Stimulated activated naive CD8-positive, alpha-beta T cell treated with anti-CD3 and anti-CD28 coated beads, Interleukin-15, Interleukin-2, amounts not matched to agents 100 ng/mL and 50 ng/mL, for 24 hours (primary cell): ENCODE data around the gene CORO2B.
"Not testable (repeated sequence)": the region's sequence is repeated elsewhere in the genome, so short reads cannot be mapped to it uniquely, and the experiment has no call there.

Experiments used
- H3K27ac Mint-ChIP-seq: one replicate; pipeline ENCODE4 v1.8.0; 2021; ENCODE audit warnings: mild to moderate bottlenecking, mixed read lengths
- H3K27me3 Mint-ChIP-seq: one replicate; pipeline ENCODE4 v1.8.0; 2021; ENCODE audit warnings: mixed read lengths
- H3K36me3 Mint-ChIP-seq: one replicate; pipeline ENCODE4 v1.8.0; 2021; ENCODE audit warnings: low read depth, mixed read lengths
- H3K4me1 Mint-ChIP-seq: one replicate; pipeline ENCODE4 v1.8.0; 2021; ENCODE audit warnings: low read depth, mixed read lengths
- H3K4me3 Mint-ChIP-seq: one replicate; pipeline ENCODE4 v1.8.0; 2021; ENCODE audit warnings: mild to moderate bottlenecking, mixed read lengths
- H3K9me3 Mint-ChIP-seq: one replicate; pipeline ENCODE4 v1.8.0; 2021; ENCODE audit warnings: mixed read lengths

The CORO2B gene

DNA sequence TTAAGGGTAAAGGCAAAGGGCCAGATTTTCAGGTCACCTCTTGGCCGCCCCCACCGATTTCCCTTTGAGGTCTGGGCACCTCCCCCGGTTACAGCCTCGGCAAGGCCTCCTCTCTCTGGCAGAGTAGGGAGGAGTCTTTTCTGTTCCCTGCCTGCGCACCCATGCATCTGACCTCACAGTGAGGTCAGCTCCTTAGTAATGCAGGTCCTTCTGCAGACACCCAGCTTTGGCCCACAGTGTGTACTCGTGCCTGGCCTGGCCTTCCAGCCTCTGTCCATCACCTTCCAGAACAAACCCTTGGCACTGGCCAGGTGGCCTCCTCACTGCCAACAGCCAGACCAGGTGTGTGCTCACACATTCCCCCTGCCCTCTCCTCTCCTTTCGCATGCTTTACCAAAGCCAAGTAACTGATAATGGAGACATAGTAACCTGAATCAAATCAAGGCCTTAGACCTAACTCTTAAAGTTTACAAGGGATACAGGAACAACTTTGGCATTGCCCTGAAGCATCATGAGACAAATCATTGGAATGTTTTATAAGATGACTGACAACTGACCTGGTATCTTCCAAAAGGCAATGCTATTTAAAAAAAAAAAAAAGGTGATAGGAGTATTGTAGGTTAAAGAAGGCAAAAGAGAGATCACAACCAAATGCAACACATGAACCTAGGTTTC is 61.3 kb downstream of the CORO2B start:
- Mint-ChIP-seq H3K9me3 (no peaks in the 10 kb centered on the region), H3K27ac (no peak overlapping the region), H3K4me1 (no peaks in the 10 kb centered on the region)

DNA sequence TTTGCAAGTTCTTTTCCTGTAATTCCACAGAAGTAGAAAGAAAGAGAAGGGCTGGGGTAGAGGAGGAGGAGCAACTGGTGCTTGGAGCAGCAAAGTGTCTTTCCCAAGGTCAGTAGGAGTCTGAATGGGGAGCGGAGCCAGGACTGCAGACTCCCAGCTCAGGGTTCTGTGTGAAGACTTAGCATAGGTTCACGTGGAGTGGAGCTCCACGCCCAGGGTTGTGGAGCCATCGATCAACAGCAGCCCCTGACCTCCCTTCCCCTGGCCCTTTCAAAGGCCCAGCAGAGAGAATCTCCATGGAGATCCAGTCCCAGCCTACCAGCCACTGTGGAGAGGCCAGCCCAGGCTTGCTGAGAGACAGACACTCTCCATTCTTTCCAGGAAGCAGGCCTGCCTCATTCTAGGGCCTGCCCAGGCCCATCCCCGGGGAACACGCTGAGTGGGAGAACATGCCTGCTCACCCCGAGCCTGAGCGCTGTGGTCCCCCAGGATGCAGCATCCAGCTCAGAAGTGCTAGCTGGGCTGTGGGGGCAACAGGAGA is 62.1 kb downstream of the CORO2B start:
- Mint-ChIP-seq H3K36me3 (no peaks in the 10 kb centered on the region), H3K4me3 (no peak overlapping the region), H3K27me3 (no peaks in the 10 kb centered on the region), H3K9me3 (no peaks in the 10 kb centered on the region), H3K27ac (no peak overlapping the region), H3K4me1 (no peaks in the 10 kb centered on the region)

More for the DNA sequence above, 61.3 kb downstream of the CORO2B start:
- H3K4me3 Mint-ChIP-seq = no peak overlapping the region
- no peaks in the 10 kb centered on the region for H3K27me3 Mint-ChIP-seq
- no peaks in the 10 kb centered on the region for H3K36me3 Mint-ChIP-seq

DNA sequence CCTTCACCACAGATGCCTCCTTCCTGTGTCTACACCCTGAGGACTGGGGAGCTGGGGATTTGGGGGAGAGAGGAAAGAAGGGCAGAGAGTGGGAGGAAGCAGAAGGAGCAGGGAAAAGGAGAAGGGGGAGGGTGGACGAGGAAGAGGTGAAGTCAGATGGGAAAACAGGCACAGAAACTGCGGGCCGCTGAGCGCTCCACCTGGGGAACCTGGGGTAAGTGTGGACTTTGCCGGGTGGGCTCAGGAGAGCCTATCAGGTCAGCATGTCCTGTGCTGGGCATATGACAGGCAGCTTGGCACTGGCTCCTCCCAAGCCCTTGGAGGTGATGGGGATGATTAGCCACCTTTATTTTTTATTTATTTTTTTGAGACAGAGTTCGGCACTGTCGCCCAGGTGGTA is 62.6 kb downstream of the CORO2B start:
- Mint-ChIP-seq H3K9me3 (no peaks in the 10 kb centered on the region), H3K27ac (no peak overlapping the region), H3K4me1 (no peaks in the 10 kb centered on the region), H3K4me3 (no peak overlapping the region), H3K27me3 (no peaks in the 10 kb centered on the region), H3K36me3 (no peaks in the 10 kb centered on the region)

DNA sequence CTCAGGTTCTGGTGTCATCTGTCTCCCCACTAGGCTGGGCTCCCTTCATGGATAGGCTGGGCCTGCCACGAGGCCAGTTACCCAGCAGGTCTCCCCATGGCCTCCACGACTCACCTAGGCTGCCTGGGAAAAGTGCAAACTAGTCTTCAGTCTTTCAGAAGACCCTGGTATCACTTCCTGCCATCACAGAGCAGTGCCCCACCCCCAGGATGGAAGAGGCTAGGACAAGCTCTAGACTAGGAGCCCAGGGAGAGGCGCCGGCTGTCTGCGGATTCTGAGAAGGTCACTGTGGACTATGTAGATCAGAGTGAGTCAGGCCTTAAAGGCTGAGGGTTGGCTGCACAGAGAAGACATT is 63.7 kb downstream of the CORO2B start:
- no peaks in the 10 kb centered on the region for H3K4me1 Mint-ChIP-seq
- no peaks in the 10 kb centered on the region for H3K36me3 Mint-ChIP-seq
- H3K9me3 Mint-ChIP-seq = no peaks in the 10 kb centered on the region
- no peak overlapping the region for H3K4me3 Mint-ChIP-seq
- no peak overlapping the region for H3K27ac Mint-ChIP-seq
- H3K27me3 Mint-ChIP-seq = no peaks in the 10 kb centered on the region

DNA sequence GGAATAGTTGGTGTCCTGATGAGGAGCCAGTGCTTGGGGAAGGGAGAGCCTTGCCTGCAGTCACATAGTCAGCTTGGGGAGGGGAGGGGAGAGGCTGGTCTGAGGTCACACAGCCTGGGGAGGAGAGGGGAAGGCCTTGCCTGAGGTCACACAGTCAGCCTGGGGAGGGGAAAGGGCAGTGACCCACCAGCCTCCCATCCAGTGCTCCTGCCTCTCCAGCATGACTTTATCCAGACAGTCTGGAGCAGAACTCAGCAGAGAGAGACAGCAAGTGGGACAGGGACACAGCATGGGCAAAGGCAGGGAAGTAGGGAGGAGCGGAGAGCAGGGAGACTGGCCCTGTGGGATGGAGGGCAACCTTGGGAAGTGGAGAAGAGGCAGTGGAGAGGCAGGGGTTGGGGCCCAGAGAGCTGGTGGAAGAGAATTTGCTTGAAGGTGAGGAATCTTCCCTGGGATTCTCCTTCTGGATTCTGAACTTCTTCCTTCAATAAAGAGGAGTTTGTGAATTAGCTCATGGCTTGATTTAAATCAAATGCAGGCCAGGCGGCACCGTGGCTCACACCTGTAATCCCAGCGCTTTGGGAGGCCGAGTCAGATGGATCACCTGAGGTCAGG is 64.5 kb downstream of the CORO2B start:
- no peaks in the 10 kb centered on the region for H3K4me1 Mint-ChIP-seq
- H3K27me3 Mint-ChIP-seq = no peaks in the 10 kb centered on the region
- H3K9me3 Mint-ChIP-seq = no peaks in the 10 kb centered on the region
- no peak overlapping the region for H3K27ac Mint-ChIP-seq
- no peak overlapping the region for H3K4me3 Mint-ChIP-seq
- H3K36me3 Mint-ChIP-seq = no peaks in the 10 kb centered on the region

DNA sequence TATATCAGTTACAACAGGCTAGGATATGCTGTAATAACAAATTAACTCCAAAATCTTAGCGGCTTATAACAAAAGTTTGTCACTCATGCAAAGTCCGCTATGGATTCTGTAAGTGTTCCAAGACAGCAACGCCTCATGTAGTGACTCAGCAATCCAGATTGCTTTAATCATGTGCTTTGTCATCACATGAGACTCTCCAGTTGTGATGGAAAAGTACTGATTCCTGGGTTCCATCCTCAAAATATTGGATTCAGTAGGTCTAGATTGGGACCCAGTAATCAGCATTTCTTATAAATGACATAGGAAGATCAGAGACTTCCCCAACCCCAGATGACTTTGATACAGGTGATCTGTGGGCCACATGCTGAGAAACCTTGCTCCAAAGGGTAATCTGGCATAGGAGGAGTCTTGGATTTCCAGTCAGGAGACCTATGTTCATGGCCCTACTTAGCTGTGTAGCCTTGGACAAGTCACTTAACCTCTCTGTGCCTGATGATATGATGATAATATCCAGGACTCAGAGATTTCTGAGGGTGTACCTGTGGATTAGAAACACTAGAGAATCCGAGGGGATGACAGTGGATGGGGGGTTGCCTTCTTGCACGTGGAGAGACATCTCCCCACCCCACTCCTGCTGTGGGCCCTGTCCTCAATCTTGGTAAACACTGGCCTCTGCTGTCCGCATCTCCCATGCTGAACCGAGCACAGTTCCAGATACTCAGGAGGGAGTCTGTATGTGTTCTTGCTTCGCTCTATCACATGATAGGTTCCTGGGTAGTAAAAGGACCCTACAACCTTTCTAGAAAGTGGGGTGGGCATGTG is 65.5 kb downstream of the CORO2B start:
- Mint-ChIP-seq H3K27ac (no peak overlapping the region), H3K4me1 (no peaks in the 10 kb centered on the region), H3K9me3 (no peaks in the 10 kb centered on the region), H3K36me3 (no peaks in the 10 kb centered on the region), H3K27me3 (no peaks in the 10 kb centered on the region), H3K4me3 (no peak overlapping the region)

DNA sequence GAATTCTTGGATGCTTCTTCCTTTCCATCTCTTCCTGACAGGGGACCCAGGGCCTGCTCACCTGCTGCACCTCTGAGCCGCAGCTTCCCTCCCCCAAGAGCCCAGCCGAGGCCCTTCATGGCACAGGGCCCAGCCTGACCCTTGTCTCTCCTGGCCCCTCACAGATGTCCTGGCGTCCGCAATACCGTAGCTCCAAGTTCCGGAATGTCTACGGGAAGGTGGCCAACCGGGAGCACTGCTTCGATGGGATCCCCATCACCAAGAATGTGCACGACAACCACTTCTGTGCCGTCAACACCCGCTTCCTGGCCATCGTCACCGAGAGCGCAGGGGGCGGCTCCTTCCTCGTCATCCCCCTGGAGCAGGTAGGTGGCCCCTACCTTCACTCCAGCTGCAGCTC is 66.2 kb downstream of the CORO2B start:
- H3K4me1 Mint-ChIP-seq = no peaks in the 10 kb centered on the region
- H3K27me3 Mint-ChIP-seq = no peaks in the 10 kb centered on the region
- H3K4me3 Mint-ChIP-seq = no peak overlapping the region
- no peaks in the 10 kb centered on the region for H3K36me3 Mint-ChIP-seq
- H3K27ac Mint-ChIP-seq = no peak overlapping the region
- no peaks in the 10 kb centered on the region for H3K9me3 Mint-ChIP-seq

DNA sequence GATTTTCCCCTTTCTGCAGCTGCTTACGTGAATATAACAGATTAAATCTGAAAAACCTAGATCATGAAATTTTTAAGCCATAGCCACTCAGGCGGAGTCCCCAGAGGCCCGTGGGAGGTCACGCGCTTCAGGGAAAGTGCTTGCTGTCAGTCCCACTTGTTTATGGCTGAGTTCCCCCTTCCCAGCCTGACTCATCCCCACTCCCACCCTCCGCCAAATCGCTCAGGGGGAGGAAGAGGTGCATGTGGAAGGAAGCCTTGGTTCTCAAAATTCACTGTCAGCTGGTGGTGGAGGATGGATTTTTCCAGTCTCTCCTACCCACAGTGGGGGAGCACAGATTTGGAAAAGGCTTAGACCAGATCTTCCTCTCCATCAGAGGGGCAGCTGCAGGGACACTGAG is 67.4 kb downstream of the CORO2B start:
- Mint-ChIP-seq H3K4me1 (no peaks in the 10 kb centered on the region), H3K9me3 (no peaks in the 10 kb centered on the region), H3K36me3 (no peaks in the 10 kb centered on the region), H3K4me3 (no peak overlapping the region), H3K27me3 (no peaks in the 10 kb centered on the region), H3K27ac (no peak overlapping the region)

DNA sequence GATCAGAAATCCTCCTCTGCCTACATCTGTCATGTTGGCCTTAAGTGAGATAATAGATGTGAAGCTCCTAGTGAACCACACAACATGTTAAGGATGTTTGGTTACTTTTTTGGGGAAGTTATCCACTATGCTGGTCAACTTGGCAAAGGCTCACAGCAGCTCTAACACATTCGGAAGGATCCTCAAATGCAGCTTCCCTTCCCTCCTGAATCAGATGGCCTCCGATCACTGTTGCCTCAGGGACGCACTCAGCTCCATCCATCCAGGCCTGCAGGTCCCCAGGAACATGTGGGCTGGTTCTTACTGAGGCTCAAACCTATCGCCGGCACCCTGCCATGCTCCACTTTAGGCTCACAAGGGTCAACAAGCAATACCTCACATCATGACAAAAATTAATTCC is 67.9 kb downstream of the CORO2B start:
- Mint-ChIP-seq H3K27me3 (peaks cover 2% of the 10 kb centered on the region), H3K4me1 (no peaks in the 10 kb centered on the region), H3K36me3 (no peaks in the 10 kb centered on the region), H3K4me3 (no peak overlapping the region), H3K9me3 (no peaks in the 10 kb centered on the region), H3K27ac (no peak overlapping the region)

DNA sequence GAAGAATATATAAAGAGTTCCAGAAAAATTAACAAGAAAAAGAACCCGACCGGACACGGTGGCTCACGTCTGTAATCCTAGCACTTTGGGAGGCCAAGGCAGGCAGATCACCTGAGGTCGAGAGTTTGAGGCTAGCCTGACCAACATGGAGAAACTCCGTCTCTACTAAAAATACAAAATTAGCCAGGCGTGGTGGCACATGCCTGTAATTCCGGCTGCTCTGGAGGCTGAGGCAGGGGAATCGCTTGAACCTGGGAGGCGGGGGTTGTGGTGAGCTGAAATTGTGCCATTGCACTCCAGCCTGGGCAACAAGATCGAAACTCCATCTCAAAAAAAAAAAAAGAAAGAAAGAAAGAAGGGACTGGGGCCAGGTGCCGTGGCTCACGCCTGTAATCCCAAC is 68.6 kb downstream of the CORO2B start:
- not testable (repeated sequence) for H3K4me1 Mint-ChIP-seq, H3K36me3 Mint-ChIP-seq, H3K9me3 Mint-ChIP-seq, H3K27me3 Mint-ChIP-seq, H3K4me3 Mint-ChIP-seq, H3K27ac Mint-ChIP-seq

DNA sequence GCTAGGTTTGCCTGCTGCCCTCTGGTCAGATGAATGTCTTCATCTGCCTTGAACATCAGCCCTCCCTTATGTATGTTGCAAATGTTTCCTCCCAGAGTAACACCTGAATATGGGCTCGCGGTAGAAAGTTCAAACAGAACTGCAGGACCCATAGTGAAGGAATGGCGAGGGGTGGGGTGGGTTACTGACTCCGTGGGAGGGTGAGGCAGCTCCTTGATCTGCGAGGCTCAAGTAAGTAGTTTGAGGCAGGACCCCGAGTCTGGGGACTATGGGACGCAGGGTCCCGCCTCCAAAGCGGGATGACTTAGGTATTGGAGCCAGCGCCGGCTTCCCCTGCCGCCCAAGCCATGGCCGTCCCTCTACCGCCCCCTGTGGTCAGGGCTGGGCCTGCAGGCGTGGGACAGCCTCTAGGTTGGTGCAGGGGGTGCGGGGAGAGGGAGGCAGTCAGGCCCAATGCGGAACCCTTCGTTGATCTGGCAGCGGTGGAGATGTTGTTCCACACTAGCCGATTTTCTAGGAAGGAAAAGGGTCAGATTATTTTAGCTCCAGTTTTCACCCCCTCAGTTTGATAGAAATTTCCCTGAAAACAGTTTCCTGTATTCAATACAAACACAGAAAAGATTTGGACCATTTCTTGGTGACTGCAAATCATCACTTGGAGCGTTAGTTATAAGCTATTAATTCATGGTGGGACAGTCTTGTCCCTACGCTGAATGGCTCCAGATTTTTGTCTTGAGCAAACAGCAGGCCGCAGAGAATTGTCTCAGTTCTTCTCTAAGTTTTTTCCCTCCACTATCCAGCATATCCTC is 72.3 kb downstream of the CORO2B start:
- no peaks in the 10 kb centered on the region for H3K9me3 Mint-ChIP-seq
- no peaks in the 10 kb centered on the region for H3K36me3 Mint-ChIP-seq
- no peak overlapping the region for H3K4me3 Mint-ChIP-seq
- no peak overlapping the region for H3K27ac Mint-ChIP-seq
- H3K4me1 Mint-ChIP-seq = no peaks in the 10 kb centered on the region
- H3K27me3 Mint-ChIP-seq = peaks cover 3% of the 10 kb centered on the region

DNA sequence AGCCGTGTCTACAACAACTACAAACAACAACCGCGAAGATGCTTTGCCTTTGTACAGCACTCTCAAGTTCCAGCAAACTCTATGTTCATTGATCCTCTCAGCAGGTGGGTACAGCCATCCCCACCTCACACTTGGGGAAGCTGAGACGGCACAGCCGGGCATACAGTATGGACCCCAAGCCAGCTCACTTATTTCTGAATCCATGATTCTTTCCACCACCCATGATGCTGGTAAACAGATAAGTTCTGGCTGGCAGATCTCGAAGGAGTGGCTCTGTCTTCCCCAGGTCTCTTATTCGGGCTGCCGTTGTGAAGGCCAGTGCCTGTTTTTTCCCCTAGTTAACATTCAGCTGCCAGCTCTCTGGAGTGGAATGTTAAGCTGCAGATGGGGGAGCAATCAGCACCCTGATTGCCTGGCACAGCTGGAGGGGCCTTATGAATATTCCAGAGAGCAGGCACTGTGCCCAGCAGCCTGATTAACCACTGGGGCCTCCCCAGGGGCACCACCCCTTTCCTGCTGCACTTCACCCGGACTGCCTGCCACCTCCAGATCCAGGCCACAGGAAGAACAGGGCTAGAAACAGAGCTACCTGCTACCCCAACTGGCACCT is 73.2 kb downstream of the CORO2B start:
- no peak overlapping the region for H3K27ac Mint-ChIP-seq

DNA sequence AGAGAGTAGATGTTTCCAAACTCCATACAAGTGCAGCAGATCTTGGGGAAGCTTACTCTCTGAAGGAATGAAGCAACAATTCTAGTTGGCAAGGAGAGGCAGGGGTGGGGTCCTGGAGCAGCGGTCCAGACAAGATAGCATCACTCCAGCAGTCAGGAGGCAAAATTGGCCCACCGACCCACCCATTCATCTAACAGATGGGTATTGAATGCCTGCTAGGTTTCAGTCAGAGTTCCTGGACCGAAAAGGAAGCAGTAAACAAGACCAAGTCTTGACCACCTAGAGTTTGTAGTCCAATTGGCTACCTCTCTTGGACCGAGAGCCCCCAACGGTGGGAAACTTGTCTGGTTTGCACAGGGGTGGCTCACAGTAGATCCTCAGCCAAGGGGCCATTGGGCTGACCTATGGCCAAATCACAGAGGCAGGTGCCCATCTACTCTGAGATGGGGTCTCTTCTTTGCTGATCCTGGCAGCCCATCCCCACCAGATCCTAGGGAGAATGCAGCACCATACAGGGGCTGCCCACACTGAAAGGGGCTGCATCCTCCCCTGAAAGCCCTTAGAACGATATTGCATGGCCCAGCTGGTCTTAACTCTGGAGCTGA is 74.3 kb downstream of the CORO2B start:
- Mint-ChIP-seq H3K4me3 (no peak overlapping the region), H3K27ac (no peak overlapping the region), H3K9me3 (no peaks in the 10 kb centered on the region), H3K27me3 (peaks cover 3% of the 10 kb centered on the region), H3K4me1 (no peaks in the 10 kb centered on the region), H3K36me3 (no peaks in the 10 kb centered on the region)

More for the DNA sequence above, 73.2 kb downstream of the CORO2B start:
- Mint-ChIP-seq H3K4me1 (no peaks in the 10 kb centered on the region), H3K27me3 (peaks cover 3% of the 10 kb centered on the region), H3K36me3 (no peaks in the 10 kb centered on the region), H3K4me3 (no peak overlapping the region), H3K9me3 (no peaks in the 10 kb centered on the region)

DNA sequence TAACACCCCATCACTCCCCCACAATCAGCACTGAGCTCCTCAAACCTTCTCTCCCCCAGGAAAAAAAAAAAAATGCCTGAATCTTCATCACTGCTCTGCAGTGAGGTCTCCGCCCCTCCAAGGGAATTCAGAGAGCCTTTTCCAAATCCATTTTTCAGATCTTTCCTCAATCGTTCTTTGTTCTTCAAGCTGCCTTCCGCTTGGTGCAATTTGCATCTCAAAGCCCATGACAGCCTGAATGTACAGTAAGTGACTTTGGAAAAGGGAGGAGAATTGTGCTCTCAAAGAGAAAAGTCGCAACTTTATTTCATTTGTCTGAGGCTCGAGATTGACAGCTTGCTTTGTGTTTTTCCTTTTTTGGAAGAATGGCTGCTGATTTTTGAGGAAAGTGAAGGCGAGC is 75.0 kb downstream of the CORO2B start:
- Mint-ChIP-seq H3K4me1 (no peaks in the 10 kb centered on the region), H3K27ac (no peak overlapping the region), H3K36me3 (no peaks in the 10 kb centered on the region), H3K4me3 (no peak overlapping the region), H3K9me3 (no peaks in the 10 kb centered on the region), H3K27me3 (peaks cover 3% of the 10 kb centered on the region)
